Spleen (tissue), 11 donors: Measurements from ENCODE around the gene OR1I1. TPM values are rescaled to one million over a fixed set of nuclear protein-coding genes. Genes with fewer than 3 reads are reported as not detected.

Experiments used
- DNase-seq: peaks from one replicate; pipeline ENCODE4 v3.0.0-alpha.2; 2020
- H3K27ac ChIP-seq, 8 donors: fragments of 200-600 bp; sonication (generic) in 7 of 8; 1 replicate in 4 of 8; 2 replicates in 4 of 8; pipeline versions ENCODE4 v1.5.0 to v1.8.0; 2016 to 2021; ENCODE audit warnings: inconsistent platforms in 4 of 8, mild to moderate bottlenecking in 4 of 8, moderate library complexity in 1 of 8
- H3K27me3 ChIP-seq, 7 donors: fragments of 200-600 bp; sonication (generic) in 6 of 7; replicated peaks in 1 of 7; 1 replicate in 4 of 7; 2 replicates in 3 of 7; pipeline versions ENCODE4 v1.5.0 to v1.8.0; 2016 to 2021; ENCODE audit warnings: inconsistent platforms in 3 of 7, mild to moderate bottlenecking in 1 of 7
- H3K36me3 ChIP-seq, 6 donors: fragments of 200-600 bp; sonication (generic) in 5 of 6; 1 replicate in 4 of 6; 2 replicates in 2 of 6; pipeline versions ENCODE4 v1.5.0 to v1.8.0; 2016 to 2021; ENCODE audit warnings: inconsistent platforms in 2 of 6
- H3K4me1 ChIP-seq, 6 donors: fragments of 200-600 bp; sonication (generic) in 5 of 6; 1 replicate in 3 of 6; 2 replicates in 3 of 6; pipeline versions ENCODE4 v1.5.0 to v1.8.0; 2016 to 2021; ENCODE audit warnings: inconsistent platforms in 3 of 6
- H3K4me3 ChIP-seq, 8 donors: fragments of 200-600 bp; sonication (generic) in 7 of 8; 1 replicate in 4 of 8; 2 replicates in 4 of 8; pipeline versions ENCODE4 v1.5.0 to v1.8.0; 2016 to 2021; ENCODE audit warnings: inconsistent platforms in 4 of 8, mild to moderate bottlenecking in 4 of 8, moderate library complexity in 2 of 8
- H3K9me3 ChIP-seq, 8 donors: fragments of 200-600 bp; sonication (generic) in 7 of 8; 1 replicate in 4 of 8; 2 replicates in 4 of 8; pipeline versions ENCODE4 v1.5.0 to v1.8.0; 2016 to 2021; ENCODE audit warnings: inconsistent platforms in 4 of 8
- POLR2A ChIP-seq, 3 donors: fragments of 450-650 bp; IDR thresholded peaks; one replicate each; pipeline ENCODE4 v1.5.1; 2017; ENCODE audit warnings: antibody characterized with exemption in 3 of 3, mild to moderate bottlenecking in 1 of 3
- POLR2AphosphoS5 ChIP-seq, 3 donors: sonication (generic); formaldehyde crosslinking; IDR thresholded peaks; one replicate each; pipeline ENCODE4 v1.5.1; 2017; ENCODE audit warnings: antibody characterized with exemption in 3 of 3
- WGBS, 5 donors: extraction: QIAGEN DNeasy Blood & Tissue Kit in 3 of 5; methylation state at CpG; one replicate each; pipeline versions ENCODE4 v1.1.5 to v1.1.7; 2013 to 2018; 5-methylcytosine and 5-hydroxymethylcytosine counted together
- intact Hi-C: fragments of 100-400 bp; cut with DNase I; formaldehyde crosslinking; loops from one replicate; pipeline ENCODE4 v1.15.0; 2023; ENCODE audit warnings: low total_unique reads
- polyA plus RNA-seq, 3 donors: library from polyadenylated mRNA; stranded (reverse); fragments of 200-250 nt; gene quantifications; one replicate each; pipeline ENCODE4 v1.2.1, GENCODE V29; 2013
- total RNA-seq, 7 donors: library from RNA; depleted of rRNA in 3 of 7; stranded (reverse); fragments of >200 nt in 3 of 7; fragmentation: NEBNext Ultra II Directional in 4 of 7; extraction: Animal tissue kit (Norgen Biotek cat#: 25700) in 4 of 7; gene quantifications; one replicate each; pipeline versions ENCODE4 v1.1.0 to v1.2.1, GENCODE V29; 2016 to 2021
- TF ChIP-seq, protein P1 (sequence below), 11 experiments: fragments of 200-600 bp in 7 of 11; fragments of 450-650 bp in 4 of 11; sonication (generic) in 4 of 11; IDR thresholded peaks in 8 of 11; conservative IDR thresholded peaks in 3 of 11; 1 replicate in 7 of 11; 2 replicates in 4 of 11; pipeline versions ENCODE4 v1.4.0 to v1.8.0; 2016 to 2021; ENCODE audit warnings: antibody characterized with exemption in 11 of 11, inconsistent platforms in 4 of 11, mild to moderate bottlenecking in 1 of 11
- donor health status: healthy with polysubstance abuse.
- donor health status: DM: no; HTN: no; CAD: no; lungs with moderate emphysema.
- donor health status: DM: no; HTN: no; CAD: no.
- donor health status: Bipolar disorder and iron deficiency.
- donor health status: healthy.
- donor health status: DM: no; HTN: no; CAD: no.
- donor health status: DM: yes; HTN: yes; CAD: no.

Gene OR1I1
- total and polyA plus RNA-seq, 10 donors, result 0.06 TPM; not detected in 9

DNA sequence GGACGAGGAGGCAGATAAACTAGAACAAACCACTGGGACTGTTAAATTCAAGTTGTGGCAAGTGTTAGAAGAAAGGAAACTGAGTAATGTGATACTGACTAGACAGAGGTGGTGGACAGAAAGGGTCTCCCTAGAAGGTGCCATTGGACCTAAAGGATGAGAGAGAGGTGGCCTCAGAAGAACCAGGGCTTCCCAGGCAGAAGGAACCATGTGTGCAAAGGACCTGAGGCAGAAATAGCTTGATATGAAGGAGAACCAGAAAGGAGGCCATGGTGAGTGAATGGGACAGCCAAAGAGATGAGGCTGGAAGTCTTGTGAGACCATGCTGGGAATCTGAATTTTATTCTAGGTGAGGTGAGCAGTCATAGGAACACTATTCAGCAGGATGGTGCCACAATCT lies 22.4 kb downstream of the OR1I1 start:
- Histone ChIP-seq H3K27me3 (peaks cover 0 to 78% (median 24%) of the 10 kb centered on the region in 7 donors), H3K4me1 (peaks cover 0 to 36% (median 12%) of the 10 kb centered on the region in 6 donors), H3K36me3 (peaks cover 0 to 6% (median 0%) of the 10 kb centered on the region in 6 donors), H3K27ac (no peak overlapping the region), H3K9me3 (peaks cover 0 to 37% (median 28%) of the 10 kb centered on the region in 8 donors), H3K4me3 (no peak overlapping the region)
- TF ChIP-seq, protein P1, sequence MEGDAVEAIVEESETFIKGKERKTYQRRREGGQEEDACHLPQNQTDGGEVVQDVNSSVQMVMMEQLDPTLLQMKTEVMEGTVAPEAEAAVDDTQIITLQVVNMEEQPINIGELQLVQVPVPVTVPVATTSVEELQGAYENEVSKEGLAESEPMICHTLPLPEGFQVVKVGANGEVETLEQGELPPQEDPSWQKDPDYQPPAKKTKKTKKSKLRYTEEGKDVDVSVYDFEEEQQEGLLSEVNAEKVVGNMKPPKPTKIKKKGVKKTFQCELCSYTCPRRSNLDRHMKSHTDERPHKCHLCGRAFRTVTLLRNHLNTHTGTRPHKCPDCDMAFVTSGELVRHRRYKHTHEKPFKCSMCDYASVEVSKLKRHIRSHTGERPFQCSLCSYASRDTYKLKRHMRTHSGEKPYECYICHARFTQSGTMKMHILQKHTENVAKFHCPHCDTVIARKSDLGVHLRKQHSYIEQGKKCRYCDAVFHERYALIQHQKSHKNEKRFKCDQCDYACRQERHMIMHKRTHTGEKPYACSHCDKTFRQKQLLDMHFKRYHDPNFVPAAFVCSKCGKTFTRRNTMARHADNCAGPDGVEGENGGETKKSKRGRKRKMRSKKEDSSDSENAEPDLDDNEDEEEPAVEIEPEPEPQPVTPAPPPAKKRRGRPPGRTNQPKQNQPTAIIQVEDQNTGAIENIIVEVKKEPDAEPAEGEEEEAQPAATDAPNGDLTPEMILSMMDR (IDR thresholded peaks at IDR 0.05 in 8 of 11, conservative IDR thresholded peaks at IDR 0.05 in 3 of 11), result no peak
- TF ChIP-seq POLR2A (IDR thresholded peaks at IDR 0.05), result no peak
- TF ChIP-seq POLR2AphosphoS5 (IDR thresholded peaks at IDR 0.05), result no peak
- intact Hi-C loops, result no loop called here
- no peak for DNase-seq
- 74 to 88% (median 81%) methylated on average over 1 of the region's 1 CpG for WGBS, 5 donors

DNA sequence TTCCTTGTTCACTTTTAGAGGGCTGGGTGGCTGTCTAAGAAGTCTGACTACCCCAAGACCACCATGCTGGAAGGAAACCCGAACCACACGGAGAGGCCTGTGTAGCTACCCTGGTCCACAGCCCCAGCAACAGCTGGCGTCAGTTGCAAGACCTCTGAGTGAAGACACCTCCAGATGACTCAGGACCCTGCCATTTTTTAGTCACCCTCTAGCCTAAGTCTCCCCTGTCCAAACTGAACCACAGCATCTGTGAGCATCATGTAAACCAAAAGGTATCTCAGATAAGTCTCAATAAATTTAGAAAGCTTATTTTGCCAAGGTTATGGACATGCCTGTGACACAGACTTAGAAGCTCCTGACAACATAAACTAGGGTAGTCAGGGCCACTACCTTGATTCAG lies 23.0 kb downstream of the OR1I1 start:
- 92 to 100% (median 94%) methylated on average over 3 of the region's 3 CpGs for WGBS, 5 donors
- intact Hi-C loops, result no loop called here
- Histone ChIP-seq H3K9me3 (peaks cover 0 to 37% (median 28%) of the 10 kb centered on the region in 8 donors), H3K36me3 (peaks cover 0 to 13% (median 0%) of the 10 kb centered on the region in 6 donors), H3K4me1 (peaks cover 0 to 36% (median 12%) of the 10 kb centered on the region in 6 donors), H3K4me3 (no peak overlapping the region), H3K27ac (no peak overlapping the region), H3K27me3 (peaks cover 0 to 78% (median 24%) of the 10 kb centered on the region in 7 donors)
- no peak for TF ChIP-seq POLR2A (IDR thresholded peaks at IDR 0.05)
- TF ChIP-seq, protein P1 (IDR thresholded peaks at IDR 0.05 in 8 of 11, conservative IDR thresholded peaks at IDR 0.05 in 3 of 11), result no peak
- TF ChIP-seq POLR2AphosphoS5 (IDR thresholded peaks at IDR 0.05), result no peak
- no peak for DNase-seq

DNA sequence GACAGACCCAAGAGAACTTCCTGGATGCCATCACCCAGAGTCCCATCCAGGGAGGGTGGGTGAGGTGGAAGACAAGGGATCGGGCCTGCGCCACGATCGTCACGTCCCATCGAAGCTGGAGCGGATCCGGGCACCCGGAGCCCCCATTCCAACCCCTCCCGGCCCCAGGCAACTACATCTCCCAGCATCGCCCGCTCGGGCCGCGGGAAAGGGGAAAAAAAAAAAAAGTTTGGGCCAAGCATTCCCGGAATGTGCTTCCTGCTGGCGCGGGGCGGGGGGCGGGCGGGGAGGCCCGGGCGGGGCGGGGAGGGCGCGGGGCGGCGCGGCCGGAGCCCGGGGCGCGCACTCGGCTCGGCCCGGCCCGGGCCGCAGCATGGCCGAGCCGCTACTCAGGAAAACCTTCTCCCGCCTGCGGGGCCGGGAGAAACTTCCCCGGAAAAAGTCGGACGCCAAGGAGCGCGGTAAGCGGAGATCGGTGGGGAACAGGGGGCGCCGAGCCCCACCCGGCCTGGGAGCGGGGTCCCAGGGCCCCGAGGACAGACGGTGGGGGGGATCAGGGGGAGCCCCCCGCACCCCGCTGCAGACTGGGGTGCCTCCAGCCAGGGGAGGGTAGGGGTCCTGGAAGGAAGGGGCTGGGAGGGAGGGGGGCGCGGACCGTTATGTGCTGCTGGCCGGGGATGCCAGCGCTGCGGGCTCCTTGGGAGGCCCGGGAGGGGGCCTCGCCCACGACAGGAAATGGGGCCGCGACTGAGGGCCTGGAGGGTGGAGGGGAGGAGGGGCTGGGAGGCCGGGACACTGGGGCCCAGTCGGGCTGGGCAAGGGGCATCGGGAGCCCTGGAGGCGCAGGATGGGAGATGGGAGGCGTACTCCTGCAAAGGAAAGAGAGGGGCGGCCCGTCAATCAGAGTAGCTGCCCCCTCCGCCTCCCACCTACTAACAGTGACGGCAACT lies 25.3 kb downstream of the OR1I1 start, which contains the start of gene SYDE1:
SYDE1 (plus strand) TSS at position 341 of the 950 bp plus-strand sequence; CDS start at position 374, 33 bp downstream.
- 1 to 5% (median 2%) methylated on average over 39 to 78 of the region's 78 CpGs for WGBS, 5 donors
- no peak for TF ChIP-seq POLR2A (IDR thresholded peaks at IDR 0.05)
- peak in 2 of 3 donors; percentile 29 to 50 for TF ChIP-seq POLR2AphosphoS5 (IDR thresholded peaks at IDR 0.05)
- H3K27me3 ChIP-seq, result peaks cover 0 to 73% (median 24%) of the 10 kb centered on the region in 7 donors
- intact Hi-C loops, result no loop called here
- peak within 1 kb of the TSS; percentile 35 to 86 (median 80) for H3K27ac ChIP-seq
- peaks cover 0 to 26% (median 9%) of the 10 kb centered on the region in 6 donors for H3K4me1 ChIP-seq
- H3K36me3 ChIP-seq, result peaks cover 0 to 36% (median 0%) of the 10 kb centered on the region in 6 donors
- peaks cover 0 to 30% (median 24%) of the 10 kb centered on the region in 8 donors for H3K9me3 ChIP-seq
- DNase-seq, result no peak
- H3K4me3 ChIP-seq, result peak within 1 kb of the TSS; percentile 25 to 70 (median 42)

DNA sequence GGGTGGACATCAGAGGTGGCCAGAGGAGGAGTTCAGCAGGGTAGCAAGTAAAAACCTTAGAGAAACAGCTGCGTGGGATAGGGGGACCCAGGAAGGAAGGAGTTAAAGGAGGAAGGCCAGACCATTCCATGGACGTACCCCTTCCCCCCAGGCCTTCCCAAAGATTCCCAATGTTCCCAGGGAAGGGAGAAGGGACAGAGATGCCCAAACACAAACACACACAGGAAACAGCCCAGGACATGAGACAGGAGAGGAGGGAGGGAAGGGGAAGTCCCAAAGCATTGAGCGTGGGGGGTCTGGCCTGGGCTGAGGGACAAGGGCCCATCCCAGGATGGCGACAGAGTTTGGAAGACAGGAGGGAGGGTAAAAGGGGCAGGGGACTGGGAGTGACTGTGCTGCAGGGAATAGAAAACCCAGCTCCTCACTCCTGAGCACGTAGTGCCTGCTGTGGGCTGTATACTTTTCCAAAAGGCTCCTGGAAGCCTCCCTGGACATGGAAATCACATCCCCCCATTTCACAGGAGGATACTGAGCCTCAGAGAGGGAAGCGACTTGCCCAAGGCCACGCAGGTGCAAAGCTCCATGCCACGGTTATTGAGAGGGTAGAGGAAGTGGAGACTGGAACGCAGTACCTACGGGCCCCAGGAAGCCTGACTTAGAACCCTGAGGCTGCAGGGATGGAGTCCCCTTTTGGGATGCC lies 26.3 kb downstream of the OR1I1 start:
- H3K4me3 ChIP-seq, result peak overlapping the region; percentile 25 to 70 (median 42)
- peak overlapping the region in 7 of 8 donors; percentile 71 to 86 (median 80) for H3K27ac ChIP-seq
- H3K4me1 ChIP-seq, result peaks cover 0 to 26% (median 9%) of the 10 kb centered on the region in 6 donors
- intact Hi-C loops, result no loop called here
- H3K27me3 ChIP-seq, result peaks cover 0 to 65% (median 24%) of the 10 kb centered on the region in 7 donors
- H3K36me3 ChIP-seq, result peaks cover 0 to 45% (median 1%) of the 10 kb centered on the region in 6 donors
- DNase-seq, result no peak
- TF ChIP-seq, protein P1 (IDR thresholded peaks at IDR 0.05 in 8 of 11, conservative IDR thresholded peaks at IDR 0.05 in 3 of 11), result no peak
- TF ChIP-seq POLR2AphosphoS5 (IDR thresholded peaks at IDR 0.05), result no peak
- no peak for TF ChIP-seq POLR2A (IDR thresholded peaks at IDR 0.05)
- 32 to 55% (median 41%) methylated on average over 5 to 10 of the region's 10 CpGs for WGBS, 5 donors
- H3K9me3 ChIP-seq, result peaks cover 0 to 20% (median 17%) of the 10 kb centered on the region in 8 donors
